HCT116 (cell line): Measurements from ENCODE around the gene RPS24. TPM values are rescaled to one million over a fixed set of nuclear protein-coding genes. Genes with fewer than 3 reads are reported as not detected.

Experiments used
- ATAC-seq: fragments of 200-7000 bp; cut with Tn5 transposase; 2 replicates; pipeline ENCODE4 v1.9.1; 2020; ENCODE audit warnings: mild to moderate bottlenecking, moderate library complexity
- BruUV-seq: library from RNA; stranded (reverse); fragments of 400-500 nt; replicated peaks from 2 replicates; lab custom pipeline; 2021; lab: Mats Ljungman, UMichigan
- CTCF ChIA-PET: fragments of 300-600 bp; sonication (Branson Sonifier 250); formaldehyde crosslinking; loops from one replicate; lab custom pipeline; 2021; ENCODE audit warnings: antibody characterized with exemption; lab: Charles Lee
- POLR2A ChIA-PET: fragments of 300-600, 350-600 bp; sonication (Branson Sonifier 250); formaldehyde crosslinking; loops from one replicate; lab custom pipeline; 2021; ENCODE audit warnings: antibody characterized with exemption; lab: Charles Lee
- RAD21 ChIA-PET, 2 experiments: fragments of 300-600 bp; sonication (Branson Sonifier 250); formaldehyde crosslinking; loops; one replicate each; lab custom pipeline; 2023; ENCODE audit warnings: low total read pairs in 2 of 2; ENCODE audit not compliant: uncharacterized antibody in 2 of 2, unreplicated experiment in 2 of 2, low non-redundant PET in 1 of 2; lab: Charles Lee
- DNase-seq: peaks from one replicate; pipeline ENCODE4 v3.0.0-alpha.2; 2010; ENCODE audit warnings: low read depth, low spot score
- H2AFZ ChIP-seq: fragments of 200-600 bp; shearing (Covaris generic), sonication (generic); 2 replicates; pipeline ENCODE4 v1.6.1; 2017; ENCODE audit warnings: low read depth, mixed run types, mixed read lengths, antibody characterized with exemption, low read length; ENCODE audit not compliant: poor library complexity, severe bottlenecking
- H3K27ac ChIP-seq: 2 replicates; pipeline ENCODE4 v1.5.1; 2012; ENCODE audit warnings: low read depth, low read length
- H3K27me3 ChIP-seq: fragments of 200-600 bp; sonication (generic); 2 replicates; pipeline ENCODE4 v1.6.1; 2016; ENCODE audit warnings: mixed run types, low read length, mixed read lengths; ENCODE audit not compliant: insufficient read depth
- H3K36me3 ChIP-seq, 2 experiments: fragments of 200-500 bp in 1 of 2; fragments of 200-600 bp in 1 of 2; sonication (Bioruptor generic) in 1 of 2; sonication (generic) in 1 of 2; 2 replicates each; pipeline versions ENCODE4 v1.5.1 to v1.6.1; 2014 to 2016; ENCODE audit warnings: low read length in 2 of 2, inconsistent platforms in 1 of 2, mixed read lengths in 1 of 2, mixed run types in 1 of 2; ENCODE audit not compliant: insufficient read depth in 2 of 2, control insufficient read depth in 1 of 2
- H3K4me1 ChIP-seq, 2 experiments: fragments of 200-600 bp in 1 of 2; sonication (generic) in 1 of 2; 2 replicates each; pipeline versions ENCODE4 v1.5.1 to v1.6.1; 2012 to 2017; ENCODE audit warnings: low read length in 2 of 2, inconsistent platforms in 1 of 2, mild to moderate bottlenecking in 1 of 2, mixed read lengths in 1 of 2, mixed run types in 1 of 2, moderate library complexity in 1 of 2; ENCODE audit not compliant: insufficient read depth in 2 of 2, control insufficient read depth in 1 of 2
- H3K4me2 ChIP-seq: fragments of 200-600 bp; sonication (generic); 2 replicates; pipeline ENCODE4 v1.6.1; 2017; ENCODE audit warnings: mixed run types, low read length, mixed read lengths
- H3K4me3 ChIP-seq, 2 experiments: fragments of 200-600 bp in 1 of 2; sonication (generic) in 1 of 2; replicated peaks in 1 of 2; 2 replicates each; pipeline ENCODE4 v1.5.1; 2011 to 2016; ENCODE audit warnings: low read length in 2 of 2, control low read depth in 1 of 2, low read depth in 1 of 2, mild to moderate bottlenecking in 1 of 2, mixed read lengths in 1 of 2, mixed run types in 1 of 2
- H3K79me2 ChIP-seq: fragments of 200-600 bp; sonication (generic); 2 replicates; pipeline ENCODE4 v1.6.1; 2017; ENCODE audit warnings: mild to moderate bottlenecking, mixed run types, low read length, moderate library complexity, mixed read lengths; ENCODE audit not compliant: insufficient read depth
- H3K9ac ChIP-seq: fragments of 200-600 bp; sonication (generic); 2 replicates; pipeline ENCODE4 v1.6.1; 2016; ENCODE audit warnings: low read length, mixed read lengths
- H3K9me2 ChIP-seq: fragments of 200-600 bp; sonication (generic), shearing (Covaris generic); 2 replicates; pipeline ENCODE4 v1.6.1; 2017; ENCODE audit warnings: mixed run types, mild to moderate bottlenecking, moderate library complexity; ENCODE audit not compliant: insufficient read depth
- H3K9me3 ChIP-seq, 2 experiments: fragments of 200-500 bp in 1 of 2; fragments of 200-600 bp in 1 of 2; sonication (Bioruptor generic) in 1 of 2; sonication (generic) in 1 of 2; 2 replicates each; pipeline ENCODE4 v1.6.1; 2014 to 2017; ENCODE audit warnings: low read length in 2 of 2, mixed read lengths in 2 of 2, inconsistent platforms in 1 of 2, low read depth in 1 of 2, mild to moderate bottlenecking in 1 of 2, mixed run types in 1 of 2, moderate library complexity in 1 of 2; ENCODE audit not compliant: control insufficient read depth in 1 of 2, insufficient read depth in 1 of 2
- H4K20me1 ChIP-seq: fragments of 200-600 bp; sonication (generic), shearing (Covaris generic); 2 replicates; pipeline ENCODE4 v1.6.1; 2017; ENCODE audit warnings: mixed run types, mild to moderate bottlenecking, moderate library complexity; ENCODE audit not compliant: insufficient read depth
- EGR1 ChIP-seq: IDR thresholded peaks from 2 replicates; pipeline ENCODE4 v1.6.1; 2012; ENCODE audit warnings: low read depth
- FOSL1 ChIP-seq: IDR thresholded peaks from 2 replicates; pipeline ENCODE4 v1.6.1; 2012; ENCODE audit warnings: low read depth
- MAX ChIP-seq: IDR thresholded peaks from 2 replicates; pipeline ENCODE4 v1.6.1; 2012
- POLR2AphosphoS5 ChIP-seq: IDR thresholded peaks from 2 replicates; pipeline ENCODE4 v1.6.1; 2011; ENCODE audit warnings: mild to moderate bottlenecking, low read depth, low read length, moderate library complexity
- REST ChIP-seq: IDR thresholded peaks from 2 replicates; pipeline ENCODE4 v1.6.1; 2012; ENCODE audit warnings: low read depth
- ZBTB33 ChIP-seq: IDR thresholded peaks from 2 replicates; pipeline ENCODE4 v1.6.1; 2011; ENCODE audit warnings: mild to moderate bottlenecking, low read length, moderate library complexity; ENCODE audit not compliant: insufficient replicate concordance; ENCODE audit errors: extremely low read depth
- ZFX ChIP-seq: fragments of 450-650 bp; IDR thresholded peaks from 2 replicates; pipeline ENCODE4 v1.6.1; 2017
- intact Hi-C: fragments of 100-400 bp; cut with micrococcal nuclease; formaldehyde crosslinking; loops from 2 replicates; pipeline ENCODE4 v1.10.0; 2022
- total RNA-seq: library from RNA; stranded (reverse); gene quantifications from one replicate; pipeline ENCODE4 v1.2.1, GENCODE V29; 2021; ENCODE audit not compliant: unreplicated experiment

Gene RPS24
- total RNA-seq, 1 experiment from 2014 or later, result 1,764 TPM

GRCh38 chr10:78009662-78010061 lies 24.0 kb upstream of the RPS24 start (continued):
- no peak for TF ChIP-seq ZBTB33
- no peak for TF ChIP-seq REST

GRCh38 chr10:78010278-78010677 lies 23.4 kb upstream of the RPS24 start:
- intact Hi-C loops, result no loop called here
- DNase-seq, result no peak
- Histone ChIP-seq H3K79me2 (no peaks in the 10 kb centered on the region), H3K9me3 (no peaks in the 10 kb centered on the region), H2AFZ (no peak overlapping the region), H3K9me2 (no peaks in the 10 kb centered on the region), H3K4me3 (no peak overlapping the region), H3K27me3 (no peaks in the 10 kb centered on the region), H3K4me2 (no peak overlapping the region), H3K9ac (no peak overlapping the region), H4K20me1 (no peaks in the 10 kb centered on the region), H3K27ac (no peak overlapping the region), H3K36me3 (peaks cover 61 to 78% of the 10 kb centered on the region in 2 experiments), H3K4me1 (no peaks in the 10 kb centered on the region)
- ChIA-PET POLR2A (no interaction called here), CTCF (no interaction called here), RAD21 (no interaction called here)
- TF ChIP-seq POLR2AphosphoS5 (no peak), EGR1 (no peak), MAX (no peak), REST (no peak), FOSL1 (no peak), ZFX (no peak)
- BruUV-seq, result no TSS peak
- ATAC-seq, result no peak
